HepG2 (cell line): ENCODE measurements around the gene APOBEC3H. TPM values are rescaled to one million over a fixed set of nuclear protein-coding genes. Genes with fewer than 3 reads are reported as not detected.

ENCODE experiments used
- ATAC-seq: fragments of 200-7000 bp; cut with Tn5 transposase; 3 replicates; pipeline ENCODE4 v1.9.1; 2020; ENCODE audit warnings: mild to moderate bottlenecking, moderate library complexity
- BruUV-seq: library from RNA; stranded (reverse); fragments of 400-500 nt; replicated peaks from 2 replicates; lab custom pipeline; 2021; lab: Mats Ljungman, UMichigan
- CTCF ChIA-PET: fragments of 300-600 bp; formaldehyde crosslinking; extraction: SDS; loops from one replicate; lab custom pipeline; 2021; ENCODE audit warnings: low total read pairs, inconsistent platforms, low intra/inter-chr PET ratio; lab: Yijun Ruan, JAX
- POLR2A ChIA-PET: fragments of 350-600 bp; sonication (Branson Sonifier 250); formaldehyde crosslinking; loops from one replicate; lab custom pipeline; 2020; ENCODE audit warnings: antibody characterized with exemption, inconsistent platforms; lab: Yijun Ruan, JAX
- DNase-seq: peaks from one replicate; pipeline ENCODE4 v3.0.0-alpha.2; 2015; ENCODE audit warnings: low spot score
- FAIRE-seq: peaks from 3 replicates; lab custom pipeline; 2011; peaks lifted over from hg19 to GRCh38; lab: Jason Lieb, UNC
- H2AFZ ChIP-seq: one replicate; pipeline ENCODE4 v1.6.1; 2011; ENCODE audit warnings: low read length, inconsistent platforms
- H3K27ac ChIP-seq: fragments of 300-600 bp; 3 replicates; pipeline ENCODE4 v1.8.0; 2011; ENCODE audit warnings: mixed run types, mild to moderate bottlenecking, mixed read lengths, low read length, inconsistent platforms; ENCODE audit not compliant: insufficient read depth; ENCODE audit errors: extremely low read length
- H3K27me3 ChIP-seq, 2 experiments: fragments of 200-600 bp in 1 of 2; 2 replicates in 1 of 2; 3 replicates in 1 of 2; pipeline versions ENCODE4 v1.6.0 to v1.8.0; 2011; ENCODE audit warnings: low read length in 2 of 2, mild to moderate bottlenecking in 2 of 2, moderate library complexity in 2 of 2, inconsistent platforms in 1 of 2; ENCODE audit not compliant: insufficient read depth in 2 of 2, control insufficient read depth in 1 of 2
- H3K36me3 ChIP-seq, 2 experiments: fragments of 200-600 bp in 1 of 2; replicated peaks in 1 of 2; 2 replicates in 1 of 2; 3 replicates in 1 of 2; pipeline versions ENCODE4 v1.5.1 to v1.8.0; 2011; ENCODE audit warnings: low read length in 2 of 2, inconsistent platforms in 1 of 2; ENCODE audit not compliant: insufficient read depth in 2 of 2, control insufficient read depth in 1 of 2
- H3K4me1 ChIP-seq: 2 replicates; pipeline ENCODE4 v1.5.1; 2012; ENCODE audit warnings: low read length, inconsistent platforms; ENCODE audit not compliant: insufficient read depth
- H3K4me2 ChIP-seq: 2 replicates; pipeline ENCODE4 v1.6.0; 2011; ENCODE audit warnings: low read depth, low read length, inconsistent platforms
- H3K4me3 ChIP-seq, 3 experiments: fragments of 200-600 bp in 1 of 3; sonication (generic), shearing (Covaris generic) in 1 of 3; replicated peaks in 1 of 3; 2 replicates each; pipeline ENCODE4 v1.5.1; 2011 to 2016; ENCODE audit warnings: low read length in 3 of 3, inconsistent platforms in 2 of 3, low read depth in 2 of 3, mild to moderate bottlenecking in 2 of 3, control low read depth in 1 of 3, mixed read lengths in 1 of 3; ENCODE audit not compliant: insufficient read depth in 1 of 3
- H3K79me2 ChIP-seq: one replicate; pipeline ENCODE4 v1.6.1; 2011; ENCODE audit warnings: low read length, inconsistent platforms; ENCODE audit not compliant: insufficient read depth
- H3K9ac ChIP-seq: 2 replicates; pipeline ENCODE4 v1.6.0; 2011; ENCODE audit warnings: mild to moderate bottlenecking, low read depth, low read length, inconsistent platforms; ENCODE audit not compliant: insufficient read depth
- H3K9me3 ChIP-seq: 2 replicates; pipeline ENCODE4 v1.5.1; 2012; ENCODE audit warnings: mild to moderate bottlenecking, low read length
- H4K20me1 ChIP-seq: 2 replicates; pipeline ENCODE4 v1.6.0; 2011; ENCODE audit warnings: inconsistent platforms, mild to moderate bottlenecking, low read length, moderate library complexity; ENCODE audit not compliant: insufficient read depth
- CHD4 ChIP-seq: fragments of 200-600 bp; sonication (generic); IDR thresholded peaks from 2 replicates; pipeline ENCODE4 v1.7.0; 2017; ENCODE audit warnings: mild to moderate bottlenecking, low read length, borderline replicate concordance
- EP300 ChIP-seq, 3 experiments: sonication (generic) in 1 of 3; formaldehyde crosslinking in 1 of 3; IDR thresholded peaks; 2 replicates each; pipeline versions ENCODE4 v1.5.1 to v1.6.1; 2011 to 2020; ENCODE audit warnings: low read depth in 2 of 3, low read length in 2 of 3, borderline replicate concordance in 1 of 3, improper control_type of control experiment in 1 of 3, mild to moderate bottlenecking in 1 of 3, missing genetic modification reagents in 1 of 3, moderate library complexity in 1 of 3
- GATAD2A ChIP-seq: IDR thresholded peaks from 2 replicates; pipeline ENCODE4 v1.6.1; 2016
- HDAC1 ChIP-seq: sonication (generic); formaldehyde crosslinking; IDR thresholded peaks from 2 replicates; pipeline ENCODE4 v1.5.1; 2020; ENCODE audit warnings: mild to moderate bottlenecking, missing genetic modification reagents
- HNF4A ChIP-seq: sonication (generic); formaldehyde crosslinking; IDR thresholded peaks from 2 replicates; pipeline ENCODE4 v1.4.0; 2020; ENCODE audit warnings: missing genetic modification reagents
- MAX ChIP-seq: IDR thresholded peaks from 2 replicates; pipeline ENCODE4 v1.6.1; 2012; ENCODE audit warnings: inconsistent platforms
- NCOR1 ChIP-seq: fragments of 200-600 bp; sonication (generic); IDR thresholded peaks from 2 replicates; pipeline ENCODE4 v1.7.0; 2017; ENCODE audit warnings: antibody characterized with exemption, low read length, borderline replicate concordance
- NFYB ChIP-seq: sonication (generic); formaldehyde crosslinking; IDR thresholded peaks from 2 replicates; pipeline ENCODE4 v1.4.0; 2020; ENCODE audit warnings: missing genetic modification reagents
- SMAD3 ChIP-seq: sonication (generic); formaldehyde crosslinking; IDR thresholded peaks from 2 replicates; pipeline ENCODE4 v1.4.0; 2020; ENCODE audit warnings: missing genetic modification reagents
- SOX6 ChIP-seq, 2 experiments: fragments of 450-650 bp in 1 of 2; sonication (generic) in 1 of 2; formaldehyde crosslinking in 1 of 2; IDR thresholded peaks; 2 replicates each; pipeline versions ENCODE4 v1.4.0 to v1.6.1; 2017 to 2020; ENCODE audit warnings: antibody characterized with exemption in 1 of 2, mild to moderate bottlenecking in 1 of 2, missing genetic modification reagents in 1 of 2
- TAF15 ChIP-seq: fragments of 200-400 bp; formaldehyde crosslinking; IDR thresholded peaks from one replicate; pipeline ENCODE4 v1.6.1; 2018; ENCODE audit warnings: mild to moderate bottlenecking, low read depth, low read length; ENCODE audit not compliant: poor library complexity, severe bottlenecking
- WGBS: methylation state at CpG from one replicate; pipeline ENCODE4 v1.1.6; 2017; ENCODE audit warnings: low lambda C conversion rate; 5-methylcytosine and 5-hydroxymethylcytosine counted together
- in situ Hi-C: cut with HindIII; loops from 2 replicates; pipeline ENCODE4 v1.10.0; 2017; ENCODE audit warnings: low pct_unique_long_range_greater_than_20kb; ENCODE audit not compliant: extremely low pct_ligation_motif_present
- intact Hi-C: fragments of 100-400 bp; cut with micrococcal nuclease; formaldehyde crosslinking; loops from one replicate; pipeline ENCODE4 v1.10.0; 2022; ENCODE audit not compliant: unreplicated experiment
- polyA plus RNA-seq, 8 experiments: library from polyadenylated mRNA; depleted of rRNA in 3 of 8; stranded (reverse) in 7 of 8; unstranded in 1 of 8; fragments of >200 nt; fragmentation: Illumina TruSeq in 4 of 8; extraction: Trizol in 4 of 8; gene quantifications; 2 replicates each; pipeline versions ENCODE4 v1.2.1 to v1.2.3, GENCODE V29; 2011 to 2016; ENCODE audit warnings: low read depth in 4 of 8, missing spikeins in 1 of 8, mixed read lengths in 1 of 8; ENCODE audit not compliant: insufficient read depth in 1 of 8
- total RNA-seq, 5 experiments: library from RNA; depleted of rRNA; stranded (reverse); fragments of >200 nt; fragmentation: Illumina TruSeq; extraction: Trizol; gene quantifications; 2 replicates each; pipeline ENCODE4 v1.2.3, GENCODE V29; 2016; ENCODE audit warnings: low read depth in 1 of 5
- TF ChIP-seq, protein P1 (sequence below): sonication (generic); formaldehyde crosslinking; IDR thresholded peaks from 2 replicates; pipeline ENCODE4 v1.8.1; 2023; ENCODE audit warnings: mild to moderate bottlenecking, moderate library complexity, missing genetic modification reagents

APOBEC3H gene
- total and polyA plus RNA-seq, 2 of the 13 experiments (the other 11 are each of a cell fraction or from before 2014, with no cell fraction given), result 0.18 to 0.31 TPM

- Histone ChIP-seq H3K36me3 (no peaks in the 10 kb centered on the region), H3K4me2 (no peak overlapping the region), H3K9me3 (no peaks in the 10 kb centered on the region), H4K20me1 (no peaks in the 10 kb centered on the region), H3K9ac (no peak overlapping the region), H3K4me1 (peaks cover 29% of the 10 kb centered on the region), H3K27ac (no peak overlapping the region), H3K27me3 (peaks cover 0 to 5% of the 10 kb centered on the region in 2 experiments; a peak in 3 of 5 replicates), H3K4me3 (no peak overlapping the region), H3K79me2 (no peaks in the 10 kb centered on the region), H2AFZ (no peak overlapping the region)
- intact Hi-C loops, result no loop called here
- in situ Hi-C loops, result no loop called here
- 0 out of 2 replicates have a peak, but pooled peaks have one; percentile 22 for TF ChIP-seq GATAD2A (CRISPR knock-in tag)
- TF ChIP-seq TAF15, result no peak
- TF ChIP-seq MAX, result no peak
- peak; percentile 57 for TF ChIP-seq HNF4A (CRISPR knock-in tag)
- no peak for TF ChIP-seq NFYB (CRISPR knock-in tag)
- no peak for TF ChIP-seq HDAC1 (CRISPR knock-in tag)
- peak; percentile 36; the same call in 1 of the 2 replicates for TF ChIP-seq NCOR1
- TF ChIP-seq, protein P1, sequence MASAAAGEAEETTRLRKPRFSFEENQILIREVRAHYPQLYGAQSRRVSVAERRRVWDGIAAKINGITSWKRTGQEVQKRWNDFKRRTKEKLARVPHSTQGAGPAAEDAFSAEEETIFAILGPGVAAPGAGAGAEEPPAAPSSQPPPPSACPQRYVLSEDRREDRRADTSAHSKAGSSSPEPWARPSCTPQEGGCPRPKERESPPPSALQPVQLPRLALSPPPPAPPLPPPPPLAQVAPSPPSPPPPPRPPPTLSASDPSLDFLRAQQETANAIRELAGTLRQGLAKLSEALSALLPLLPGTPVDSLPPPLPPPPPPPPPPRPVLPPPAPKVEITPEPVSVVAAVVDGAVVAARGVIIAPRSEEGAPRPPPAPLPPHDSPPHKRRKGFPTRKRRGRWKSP, result no peak
- TF ChIP-seq SMAD3, result no peak
- peak in 1 of 2 experiments; percentile 33; a peak in 1 of 4 replicates for TF ChIP-seq EP300 (IDR thresholded peaks at IDR 0.05; ENCODE audit: low read depth in 2 of 2, low read length in 2 of 2)
- no peak for TF ChIP-seq EP300 (CRISPR knock-in tag; IDR thresholded peaks at IDR 0.05; ENCODE audit: borderline replicate concordance)
- no peak for TF ChIP-seq SOX6 (IDR thresholded peaks at IDR 0.05)
- peak; percentile 19; the same call in 1 of the 2 replicates for TF ChIP-seq SOX6 (CRISPR knock-in tag; IDR thresholded peaks at IDR 0.05)
- TF ChIP-seq CHD4, result no peak
- no peak for ATAC-seq
- peak; percentile 52 for DNase-seq
- POLR2A ChIA-PET, result no interaction called here
- WGBS, result 0% methylated on average over 2 of the region's 2 CpGs
- CTCF ChIA-PET, result no interaction called here
- FAIRE-seq, result no peak
- no TSS peak for BruUV-seq
Measured at GRCh38 chr22:39106326-39106725, 9.3 kb downstream of the APOBEC3H start.
